Esophagus squamous epithelium (tissue), 4 donors: ENCODE data around the gene LRP10.
A peak's percentile ranks its signal among the peaks of the same experiment; 100 is the strongest.

Source experiments
- CTCF ChIP-seq, 6 experiments: fragments of 450-650 bp in 4 of 6; fragments of 200-600 bp in 2 of 6; sonication (generic) in 2 of 6; IDR thresholded peaks; one replicate each; pipeline ENCODE4 v1.5.1; 2016 to 2019; ENCODE audit warnings: antibody characterized with exemption in 6 of 6, mild to moderate bottlenecking in 4 of 6, moderate library complexity in 4 of 6
- POLR2A ChIP-seq, 4 donors: fragments of 450-650 bp; IDR thresholded peaks; one replicate each; pipeline ENCODE4 v1.6.1; 2017; ENCODE audit warnings: antibody characterized with exemption in 4 of 4, mild to moderate bottlenecking in 4 of 4, moderate library complexity in 3 of 4

- TF ChIP-seq CTCF (IDR thresholded peaks at IDR 0.05) = no peak
- TF ChIP-seq POLR2A (IDR thresholded peaks at IDR 0.05) = peak in 1 of 4 donors; percentile 24
These were observed 32.3 kb upstream of the LRP10 start for GRCh38 chr14:22839159-22839779.
